Inferior parietal cortex (tissue), 1 donor: ENCODE data around the gene KRT36.

Experiments used
- DNase-seq: peaks from one replicate; pipeline ENCODE4 v3.0.0-alpha.2; 2016; ENCODE audit errors: extremely low spot score

Gene KRT36

GRCh38 chr17:41489531-41489930, at the start of gene KRT36:
Gene KRT36 (minus strand): TSS chr17:41489910. CDS start chr17:41489864, 46 bp downstream.
- no peak for DNase-seq

GRCh38 chr17:41539071-41539492, 49.4 kb upstream of the KRT36 start:
- DNase-seq: no peak

- no peak for DNase-seq
These were observed 48.9 kb upstream of the KRT36 start for GRCh38 chr17:41538565-41538991.

GRCh38 chr17:41537990-41538389, 48.3 kb upstream of the KRT36 start:
- DNase-seq: no peak

GRCh38 chr17:41537614-41537954, 47.9 kb upstream of the KRT36 start:
- DNase-seq: no peak

- DNase-seq: no peak
These were observed 47.3 kb upstream of the KRT36 start for GRCh38 chr17:41536741-41537613.

GRCh38 chr17:41535764-41536481, 46.2 kb upstream of the KRT36 start:
- DNase-seq: no peak

GRCh38 chr17:41534899-41535546, 45.3 kb upstream of the KRT36 start:
- DNase-seq: no peak

- no peak for DNase-seq
These were observed 43.9 kb upstream of the KRT36 start for GRCh38 chr17:41533613-41534012.

- no peak for DNase-seq
These were observed 43.3 kb upstream of the KRT36 start for GRCh38 chr17:41532947-41533570.

GRCh38 chr17:41531993-41532392, 42.3 kb upstream of the KRT36 start:
- no peak for DNase-seq

- DNase-seq: no peak
These were observed 40.6 kb upstream of the KRT36 start for GRCh38 chr17:41530062-41531048.

- DNase-seq: no peak
These were observed 39.8 kb upstream of the KRT36 start for GRCh38 chr17:41529491-41529915.

- no peak for DNase-seq
These were observed 39.2 kb upstream of the KRT36 start for GRCh38 chr17:41528959-41529353.

- no peak for DNase-seq
These were observed 37.6 kb upstream of the KRT36 start for GRCh38 chr17:41527063-41528023.

- DNase-seq: no peak
These were observed 34.6 kb upstream of the KRT36 start for GRCh38 chr17:41524261-41524660.

GRCh38 chr17:41523787-41524186, 34.1 kb upstream of the KRT36 start:
- DNase-seq: no peak

- no peak for DNase-seq
These were observed 33.5 kb upstream of the KRT36 start for GRCh38 chr17:41523225-41523593.
